ENCODE data around the gene TUT7. TPM values are rescaled to one million over a fixed set of nuclear protein-coding genes. Genes with fewer than 3 reads are reported as not detected.

TUT7 gene
- total RNA-seq, 4 donors from 2014 or later, result 36.8 to 99.9 (median 50.4) TPM

DNA sequence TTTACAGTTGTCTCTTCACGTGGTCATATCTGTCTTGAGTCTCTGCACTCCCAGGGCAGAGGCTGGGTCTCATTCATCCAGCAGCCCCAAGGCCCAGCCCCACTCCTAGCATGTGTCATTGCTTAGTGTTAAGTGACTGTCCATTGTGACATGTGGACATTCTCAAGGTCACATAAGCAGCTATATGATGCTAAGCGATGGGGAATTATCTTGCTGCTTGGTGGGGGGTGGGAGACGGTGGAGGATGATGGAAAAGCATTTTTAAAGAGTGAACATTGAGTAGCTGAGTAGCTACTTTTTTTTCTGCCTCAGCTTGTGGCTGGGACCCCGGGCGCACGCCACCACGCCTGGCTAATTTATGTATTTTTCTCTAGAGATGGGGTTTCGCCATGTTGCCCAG lies 94.7 kb downstream of the TUT7 start, which contains the start of gene C9orf153:
Gene C9orf153, minus strand, starts transcription at position 101 of the 400 bp plus-strand sequence. CDS start 30,054 bp downstream, outside the sequence.
- no peak for DNase-seq
- H3K4me1 ChIP-seq, result no peaks in the 10 kb centered on the region
- H3K27me3 ChIP-seq, result no peaks in the 10 kb centered on the region
- H3K27ac ChIP-seq, result no peak within 1 kb of the TSS
- no peak within 1 kb of the TSS for H3K4me3 ChIP-seq
- TF ChIP-seq POLR2A (IDR thresholded peaks at IDR 0.05) (no peak), CTCF (IDR thresholded peaks at IDR 0.05) (no peak)
- H3K36me3 ChIP-seq, result peaks cover 0 to 14% (median 0%) of the 10 kb centered on the region in 3 donors
- no peaks in the 10 kb centered on the region for H3K9me3 ChIP-seq

DNA sequence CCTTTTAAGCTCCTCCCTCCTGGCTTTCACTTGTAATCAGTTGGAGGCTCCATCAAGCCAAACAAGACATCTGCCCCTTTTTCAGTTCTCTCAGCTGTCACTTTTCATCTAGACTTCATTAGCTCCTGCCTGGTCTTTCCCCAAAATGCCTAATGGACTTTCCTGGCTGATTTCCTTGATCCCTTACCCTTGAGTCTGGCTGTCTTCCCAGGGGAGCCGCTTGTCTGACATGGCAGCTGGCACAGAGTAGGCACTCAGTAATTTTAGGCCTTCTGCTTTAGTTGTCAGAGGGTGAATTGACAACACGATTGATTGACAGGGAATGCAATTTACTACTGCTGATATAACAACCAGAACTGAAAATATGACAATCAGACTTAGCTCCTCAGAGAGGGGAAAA lies 96.8 kb downstream of the TUT7 start:
- Histone ChIP-seq H3K36me3 (no peaks in the 10 kb centered on the region), H3K4me3 (no peak overlapping the region), H3K4me1 (no peaks in the 10 kb centered on the region), H3K9me3 (no peaks in the 10 kb centered on the region), H3K27ac (no peak overlapping the region), H3K27me3 (no peaks in the 10 kb centered on the region)
- TF ChIP-seq CTCF (IDR thresholded peaks at IDR 0.05), result no peak
- no peak for TF ChIP-seq POLR2A (IDR thresholded peaks at IDR 0.05)
- no peak for DNase-seq

DNA sequence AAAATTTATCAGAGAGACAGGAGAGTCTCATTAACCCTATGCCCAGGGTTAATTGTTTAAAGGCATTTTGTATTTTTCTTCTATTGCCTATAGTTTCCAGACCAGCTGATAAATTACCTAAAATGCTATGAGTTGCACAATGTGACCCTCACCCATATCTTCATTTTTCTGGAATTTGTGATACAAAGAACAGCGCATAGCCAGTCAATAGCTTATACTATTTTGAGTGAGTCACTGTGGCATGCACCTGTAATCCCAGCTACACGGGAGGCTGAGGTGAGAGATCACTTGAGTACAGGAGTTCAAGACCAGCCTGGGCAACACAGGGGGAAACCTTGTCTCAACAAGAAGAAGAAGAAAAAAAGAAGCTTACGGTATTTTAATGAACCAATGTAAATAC lies 97.6 kb downstream of the TUT7 start:
- DNase-seq, result no peak
- H3K27ac ChIP-seq, result no peak overlapping the region
- no peaks in the 10 kb centered on the region for H3K9me3 ChIP-seq
- no peak overlapping the region for H3K4me3 ChIP-seq
- no peak for TF ChIP-seq CTCF (IDR thresholded peaks at IDR 0.05)
- no peak for TF ChIP-seq POLR2A (IDR thresholded peaks at IDR 0.05)
- H3K4me1 ChIP-seq, result no peaks in the 10 kb centered on the region
- H3K36me3 ChIP-seq, result no peaks in the 10 kb centered on the region
- H3K27me3 ChIP-seq, result no peaks in the 10 kb centered on the region

DNA sequence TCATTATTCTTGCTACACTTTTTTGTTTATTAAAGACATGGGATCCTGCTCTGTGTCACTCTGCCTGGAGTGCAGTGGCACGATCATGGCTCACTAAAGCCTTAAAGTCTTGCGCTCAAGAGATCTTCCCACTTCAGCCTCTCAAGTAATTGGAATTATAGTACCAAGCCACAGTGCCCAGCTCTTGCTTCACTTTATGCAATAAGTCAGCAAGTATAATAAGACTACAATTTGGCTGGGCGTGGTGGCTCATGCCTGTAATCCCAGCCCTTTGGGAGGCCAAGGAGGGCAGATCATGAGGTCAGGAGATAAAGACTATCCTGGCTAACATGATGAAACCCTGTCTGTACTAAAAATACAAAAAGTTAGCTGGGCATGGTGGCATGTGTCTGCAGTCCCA lies 100.6 kb downstream of the TUT7 start:
- no peak for TF ChIP-seq CTCF (IDR thresholded peaks at IDR 0.05)
- TF ChIP-seq POLR2A (IDR thresholded peaks at IDR 0.05), result no peak
- DNase-seq, result no peak

DNA sequence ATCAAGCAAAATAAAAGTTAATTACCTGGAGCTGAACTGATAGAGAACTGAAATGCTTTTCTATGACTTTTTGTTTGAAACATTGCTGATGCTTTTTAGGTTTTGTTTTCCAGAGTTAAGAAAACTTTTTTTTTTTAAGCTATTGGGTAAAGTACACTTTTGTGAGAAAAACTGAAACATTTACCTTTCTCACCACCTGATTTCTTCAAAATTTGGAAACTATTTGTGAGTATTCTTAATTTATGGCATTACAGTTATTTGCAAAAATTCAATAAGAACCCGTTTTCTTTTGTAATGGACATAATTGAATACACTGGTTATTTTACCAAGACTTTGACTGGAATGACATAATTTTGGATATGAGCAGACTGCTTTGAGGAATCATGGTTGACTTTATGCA lies 101.3 kb downstream of the TUT7 start:
- H3K4me3 ChIP-seq, result no peak overlapping the region
- no peaks in the 10 kb centered on the region for H3K36me3 ChIP-seq
- no peaks in the 10 kb centered on the region for H3K4me1 ChIP-seq
- H3K27me3 ChIP-seq, result no peaks in the 10 kb centered on the region
- H3K9me3 ChIP-seq, result no peaks in the 10 kb centered on the region
- TF ChIP-seq POLR2A (IDR thresholded peaks at IDR 0.05), result no peak
- no peak for TF ChIP-seq CTCF (IDR thresholded peaks at IDR 0.05)
- H3K27ac ChIP-seq, result no peak overlapping the region
- DNase-seq, result no peak

More for the DNA sequence above, 100.6 kb downstream of the TUT7 start:
- no peak overlapping the region for H3K27ac ChIP-seq
- H3K27me3 ChIP-seq, result no peaks in the 10 kb centered on the region
- no peaks in the 10 kb centered on the region for H3K36me3 ChIP-seq
- no peak overlapping the region for H3K4me3 ChIP-seq
- H3K4me1 ChIP-seq, result no peaks in the 10 kb centered on the region
- H3K9me3 ChIP-seq, result no peaks in the 10 kb centered on the region

GRCh38 chr9:86250123-86250522 lies 104.1 kb downstream of the TUT7 start:
- TF ChIP-seq POLR2A (IDR thresholded peaks at IDR 0.05), result no peak
- TF ChIP-seq CTCF (IDR thresholded peaks at IDR 0.05), result no peak
- Histone ChIP-seq H3K27me3 (no peaks in the 10 kb centered on the region), H3K36me3 (no peaks in the 10 kb centered on the region), H3K4me1 (no peaks in the 10 kb centered on the region), H3K9me3 (no peaks in the 10 kb centered on the region), H3K4me3 (no peak overlapping the region), H3K27ac (no peak overlapping the region)
- no peak for DNase-seq

All from Peyer's patch (tissue), 4 donors.